ENCODE data around the gene SLC43A3.

The SLC43A3 gene

DNA sequence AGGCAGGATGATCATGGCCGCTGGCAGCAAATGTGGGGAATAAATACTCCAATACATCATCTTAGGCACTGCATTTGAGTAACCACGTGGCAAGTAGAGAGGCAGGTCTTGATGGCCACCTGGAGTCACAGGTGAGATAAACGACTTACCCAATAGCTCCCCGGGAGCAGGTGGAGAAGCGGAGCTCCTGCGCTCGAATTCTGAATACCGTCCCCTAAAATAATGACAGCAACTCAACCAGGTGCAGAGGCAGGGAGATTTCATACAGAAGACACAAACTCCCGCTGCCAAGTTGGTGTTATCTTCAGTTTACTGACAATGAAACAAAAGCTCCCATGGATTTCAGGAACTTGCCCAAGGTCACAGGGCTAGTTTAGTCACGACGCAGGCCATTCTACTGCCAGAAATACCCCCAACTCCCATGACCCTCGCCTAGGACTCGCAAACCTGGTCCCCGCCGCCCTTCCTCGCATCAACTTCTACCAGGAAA, 437 bp downstream of the SLC43A3 start:
- no peak for DNase-seq

DNA sequence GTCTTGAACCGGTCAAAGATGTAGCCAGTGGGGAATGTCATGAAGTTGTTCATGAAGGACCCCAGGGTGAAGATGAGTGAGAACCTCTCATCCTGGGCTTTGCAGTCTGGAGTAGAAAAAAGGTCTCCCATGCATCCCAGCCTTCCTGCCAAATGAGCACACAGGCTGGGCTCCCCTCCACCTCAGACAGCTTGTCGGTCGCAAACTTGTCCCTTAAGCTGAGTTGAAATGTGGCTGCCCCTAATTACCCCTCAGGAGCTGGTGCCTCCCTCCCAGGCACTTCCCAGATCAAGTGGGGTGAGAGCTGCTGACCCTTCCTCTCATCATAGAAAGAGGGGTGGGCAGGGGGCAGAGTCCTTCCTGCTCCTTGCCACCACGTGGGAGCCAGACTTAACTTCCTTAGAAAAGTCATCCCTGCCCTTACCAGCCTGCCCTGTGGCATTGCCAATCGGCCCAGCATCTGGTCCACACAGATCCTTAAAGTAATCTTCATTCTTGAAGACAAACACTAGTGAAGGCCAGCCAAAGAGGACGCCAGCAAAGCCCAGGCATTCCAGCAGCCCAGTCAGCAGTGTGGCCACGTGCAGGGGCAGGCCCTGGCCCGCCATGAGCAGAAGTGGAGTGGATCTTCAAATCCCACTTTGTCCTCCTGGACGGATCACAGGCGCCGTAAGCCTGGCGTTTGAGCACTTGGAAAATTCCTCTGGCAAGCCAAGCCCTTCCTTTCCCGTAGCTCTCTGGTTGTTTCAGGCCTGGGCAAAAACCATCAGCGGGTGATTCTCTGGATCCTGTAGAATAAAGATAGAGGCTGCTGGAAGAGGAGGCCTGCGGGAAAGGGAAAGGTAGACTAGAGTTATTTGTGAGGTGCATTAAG, 1.1 kb downstream of the SLC43A3 start:
- no peak for DNase-seq

DNA sequence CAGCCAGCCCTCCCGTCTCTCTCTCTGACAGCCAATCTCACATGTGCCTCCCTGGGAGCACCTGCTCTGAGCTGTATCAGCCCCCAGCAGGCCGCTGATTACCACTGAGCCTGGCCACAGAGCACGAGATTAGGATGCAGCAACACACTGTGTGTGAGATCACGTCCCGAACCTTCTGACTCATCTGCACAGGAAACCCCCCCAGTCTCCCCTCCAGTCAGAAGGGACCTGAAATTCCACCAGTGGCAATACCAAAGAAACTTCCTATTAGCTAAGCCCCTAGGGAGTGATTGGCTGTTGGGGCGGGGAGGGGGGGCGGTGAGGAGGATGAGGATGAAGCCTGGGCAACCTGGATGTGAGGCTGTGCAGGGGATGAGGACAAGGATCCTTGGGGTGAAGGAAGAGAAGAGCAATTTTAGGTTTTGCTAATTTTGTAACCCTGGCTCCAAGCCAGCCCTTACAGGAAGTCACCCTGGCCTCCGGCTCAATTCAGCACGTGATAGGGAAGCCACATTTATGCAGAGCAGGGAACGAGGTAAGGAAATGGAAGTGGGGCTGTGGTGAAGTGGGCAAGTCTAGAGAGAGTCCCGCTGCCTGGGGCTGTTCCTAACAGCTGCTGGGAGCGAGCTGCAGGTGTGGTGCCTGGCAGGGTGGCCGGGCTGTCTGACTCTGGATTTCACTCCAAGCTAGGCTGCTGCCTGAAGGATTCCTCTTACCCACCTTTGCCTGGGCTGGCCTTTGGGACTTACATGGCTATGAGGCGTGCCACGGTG, 1.9 kb downstream of the SLC43A3 start:
- DNase-seq = no peak

DNA sequence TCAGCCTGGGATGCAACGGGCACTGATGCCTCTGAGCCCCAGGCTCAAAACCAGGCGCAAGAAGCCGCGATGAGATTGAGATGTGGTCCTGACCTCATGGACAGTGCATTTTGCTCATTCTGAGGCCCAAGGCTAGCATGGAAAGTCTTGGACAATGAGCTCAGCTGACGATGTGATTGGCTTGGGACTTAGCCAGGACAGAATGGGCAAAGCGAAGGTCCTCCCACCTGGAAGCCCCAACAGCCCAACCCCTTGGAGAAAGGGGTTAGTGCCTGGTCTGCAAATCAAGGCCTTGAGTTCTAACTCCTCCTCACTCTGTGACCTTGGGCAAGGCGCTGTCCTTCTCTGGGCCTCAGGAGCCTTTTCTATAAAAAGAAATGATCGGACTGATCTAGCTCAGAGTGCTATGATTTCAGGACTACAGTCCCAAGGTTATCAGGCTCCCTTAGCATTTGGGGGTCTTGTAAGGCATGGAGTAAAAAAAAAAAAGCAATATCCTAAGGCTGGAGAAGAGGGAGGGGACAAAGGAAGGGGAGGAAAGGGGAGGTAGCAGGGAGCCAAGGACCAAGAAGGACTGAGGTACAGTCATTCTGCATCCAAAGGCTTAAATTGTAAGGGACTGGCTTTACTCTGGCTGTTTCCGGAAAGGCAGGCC, 2.7 kb downstream of the SLC43A3 start:
- DNase-seq = no peak

DNA sequence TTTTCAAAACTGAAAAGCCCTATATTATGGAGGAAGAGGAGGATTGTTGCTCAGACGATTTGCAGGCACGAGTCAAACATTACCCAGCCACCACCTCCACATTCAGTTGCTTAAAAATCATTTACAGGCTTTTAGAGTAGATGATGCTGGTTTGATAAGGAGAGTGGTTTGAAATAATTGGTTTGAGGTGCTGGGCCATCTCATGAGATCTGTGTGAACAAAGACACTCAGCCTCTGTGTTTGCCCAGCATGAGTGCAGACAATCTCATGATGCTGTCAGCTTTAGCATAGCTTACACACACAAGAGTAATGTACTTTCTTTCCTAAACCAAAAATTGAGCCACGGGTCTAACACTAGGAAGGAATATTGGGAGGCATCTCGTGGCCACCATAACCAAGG, 4.3 kb downstream of the SLC43A3 start:
- no peak for DNase-seq

DNA sequence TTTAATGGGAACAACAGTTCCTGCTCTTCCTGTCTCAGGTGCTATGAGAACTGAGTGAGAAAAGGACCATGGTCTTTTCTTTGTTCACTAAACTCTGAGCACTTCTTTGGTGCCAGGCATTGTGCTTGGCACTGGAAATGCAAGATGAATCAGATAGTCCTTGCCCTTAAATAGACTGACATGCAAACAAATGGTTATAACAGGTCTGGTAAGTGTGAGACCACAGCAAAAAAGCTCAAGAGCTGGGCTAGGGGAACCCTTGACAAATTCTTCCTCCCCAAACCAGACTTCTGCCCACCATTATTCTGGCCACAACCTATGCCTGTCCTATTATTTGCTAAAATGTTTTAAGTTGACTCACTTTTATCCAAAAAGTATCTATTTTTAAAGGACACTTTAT, 5.1 kb downstream of the SLC43A3 start:
- no peak for DNase-seq

DNA sequence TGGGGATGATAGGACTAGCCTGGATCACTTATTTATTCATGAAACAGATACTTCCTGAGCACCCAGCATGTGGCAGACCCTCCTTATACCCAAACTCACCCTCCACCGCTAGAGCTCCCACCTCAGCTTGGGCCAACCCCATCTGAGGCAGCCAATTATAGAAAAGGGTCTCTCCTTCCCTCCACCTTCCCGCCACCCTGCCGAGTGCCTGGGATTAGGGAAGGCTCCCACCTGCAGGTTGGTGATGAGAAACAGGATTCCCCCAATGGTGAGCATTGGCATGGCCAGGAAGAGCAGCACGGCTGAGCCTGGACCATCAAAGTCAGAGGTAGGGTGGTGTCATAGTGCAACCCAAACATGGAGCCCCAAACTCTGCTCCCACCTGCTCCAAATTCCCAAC, 5.9 kb downstream of the SLC43A3 start:
- no peak for DNase-seq

DNA sequence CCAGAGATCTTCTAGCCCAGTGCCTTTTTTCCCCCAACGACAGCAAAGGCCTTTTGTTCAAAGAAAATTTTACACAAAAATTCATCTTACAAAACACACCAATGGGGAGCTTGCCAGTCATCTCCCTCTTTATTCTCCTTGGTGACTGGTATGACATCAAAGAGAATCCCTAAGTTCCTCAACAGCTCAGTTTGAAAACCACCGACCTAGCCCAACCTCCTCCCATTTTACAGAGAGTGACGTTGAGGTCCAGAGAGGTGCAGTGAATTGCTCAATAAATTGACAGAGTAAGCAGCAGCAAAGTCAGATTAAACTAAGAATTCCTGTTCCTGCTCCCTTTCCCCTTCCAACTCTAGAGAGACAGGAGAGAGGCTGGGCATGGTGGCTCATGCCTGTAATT, 7.8 kb downstream of the SLC43A3 start:
- no peak for DNase-seq

DNA sequence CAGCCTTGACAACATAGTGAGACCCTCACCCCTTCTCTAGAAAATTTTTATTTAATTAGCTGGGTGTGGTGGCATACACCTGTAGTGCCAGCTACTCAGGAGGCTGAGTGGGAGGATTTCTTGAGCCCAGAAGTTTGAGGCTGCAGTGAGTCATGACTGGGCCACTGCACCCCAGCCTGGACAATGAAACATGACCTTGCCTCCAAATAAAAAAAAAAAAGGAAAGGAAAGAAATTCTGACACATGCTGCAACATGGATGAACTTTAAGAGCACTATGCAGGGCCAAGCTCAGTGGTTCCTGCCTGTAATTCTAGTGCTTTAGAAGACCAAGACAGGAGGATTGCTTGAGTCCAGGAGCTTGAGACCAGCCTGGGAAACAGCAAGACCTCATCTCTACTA, 8.8 kb downstream of the SLC43A3 start:
- DNase-seq = no peak

DNA sequence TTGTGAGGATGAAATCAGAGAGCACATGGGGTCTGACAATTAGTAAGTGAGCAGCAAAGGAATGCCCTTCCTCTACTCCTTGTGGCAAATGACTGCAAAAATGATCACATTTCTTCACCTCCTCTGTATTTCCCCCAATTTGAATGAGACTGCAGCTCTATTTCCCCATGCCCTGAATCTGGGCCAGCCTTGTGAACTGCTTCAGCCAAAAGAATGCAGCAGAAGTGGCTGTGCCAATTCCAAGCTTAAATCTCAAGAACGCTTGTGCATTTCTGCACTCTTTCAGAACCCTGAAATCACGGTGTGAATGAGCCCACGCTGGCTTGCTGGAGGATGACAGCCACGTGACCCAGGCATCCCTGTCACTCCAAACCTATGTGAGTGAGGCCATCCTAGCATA, 9.9 kb downstream of the SLC43A3 start:
- DNase-seq = no peak

DNA sequence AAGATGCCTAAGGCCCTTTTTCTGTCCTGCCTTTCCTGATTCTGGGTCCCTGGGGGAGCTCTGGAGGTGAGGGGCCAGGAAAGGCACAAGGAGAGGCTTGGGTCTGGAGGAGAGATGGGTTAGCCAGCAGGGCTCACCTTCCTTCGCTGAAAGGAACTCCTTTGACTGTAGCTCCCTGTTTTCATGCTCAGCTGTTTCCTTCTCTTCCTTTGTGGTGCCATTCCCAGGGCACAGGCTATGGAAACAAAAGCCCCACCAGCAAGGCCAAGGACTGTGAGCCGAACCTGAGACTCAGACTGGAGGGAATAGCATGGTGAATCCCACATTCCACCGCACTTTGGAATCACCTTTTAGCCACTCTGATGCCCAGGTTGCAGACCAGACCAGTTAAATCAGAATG, 10.5 kb downstream of the SLC43A3 start:
- DNase-seq = no peak

DNA sequence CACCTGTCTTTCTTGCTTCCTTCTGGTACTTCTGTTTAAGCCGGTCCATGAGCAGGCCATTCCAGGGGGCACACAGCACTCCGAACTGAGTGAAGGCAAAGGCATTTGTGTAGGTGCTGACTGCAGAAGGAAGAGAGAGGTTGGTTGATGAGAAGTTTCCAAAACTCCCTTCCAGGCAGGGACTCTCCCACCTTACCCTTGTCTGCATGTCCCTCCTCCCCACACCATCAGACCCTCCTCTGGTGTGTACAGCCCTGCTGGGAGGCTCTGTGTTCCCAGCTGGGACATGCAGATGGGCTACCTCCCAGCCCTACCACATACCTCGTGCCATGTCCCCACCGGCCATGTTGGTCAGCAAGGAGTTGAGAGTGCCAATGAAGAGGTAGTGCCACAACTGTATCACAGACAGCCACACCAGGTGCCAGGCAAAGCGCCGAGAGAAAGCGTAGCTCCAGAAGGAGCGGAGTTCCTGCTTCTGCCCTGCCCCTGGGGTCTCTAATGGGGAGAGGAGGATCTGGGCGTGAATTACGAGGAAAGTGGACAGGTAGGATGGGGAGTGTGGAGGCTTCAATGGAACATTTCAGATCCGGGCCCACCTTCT, 12.2 kb downstream of the SLC43A3 start:
- no peak for DNase-seq

DNA sequence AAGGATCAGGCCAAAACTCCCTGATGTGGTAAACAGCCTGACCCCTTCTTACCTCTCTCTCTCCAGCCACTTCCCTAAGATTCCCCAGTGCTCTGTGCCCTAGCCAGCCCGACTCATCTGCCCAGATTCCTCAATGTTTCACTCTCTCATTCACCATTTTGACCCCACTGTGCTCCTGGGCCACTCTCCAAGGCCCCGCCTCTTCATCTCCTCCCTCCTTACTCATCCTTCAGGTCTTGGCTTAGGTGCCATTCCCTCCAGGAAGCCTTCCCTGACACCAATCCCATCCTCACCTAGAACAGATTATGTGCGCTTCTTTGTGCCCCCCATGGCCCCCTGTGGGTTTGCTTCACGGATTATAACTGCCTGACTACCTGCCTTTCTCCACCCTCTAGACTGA, 13.2 kb downstream of the SLC43A3 start:
- no peak for DNase-seq

DNA sequence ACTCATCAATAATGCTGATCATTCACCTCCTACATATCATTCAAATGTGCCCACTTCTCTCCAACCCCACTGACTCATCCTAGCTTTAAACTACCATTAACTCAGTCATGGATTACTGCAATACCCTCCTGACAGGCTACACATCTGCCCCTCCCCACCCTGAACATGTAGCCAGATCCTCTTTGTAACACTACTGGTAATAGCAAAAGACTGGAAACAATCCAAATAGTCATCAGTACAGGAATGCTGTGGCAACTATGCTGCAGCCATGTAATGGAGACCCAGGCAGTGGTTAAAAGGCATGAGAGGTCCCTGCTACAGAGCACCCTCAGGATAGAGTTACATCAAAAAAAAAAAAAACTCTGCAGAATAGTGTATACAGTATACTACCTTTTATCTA, 16.6 kb downstream of the SLC43A3 start:
- no peak for DNase-seq

DNA sequence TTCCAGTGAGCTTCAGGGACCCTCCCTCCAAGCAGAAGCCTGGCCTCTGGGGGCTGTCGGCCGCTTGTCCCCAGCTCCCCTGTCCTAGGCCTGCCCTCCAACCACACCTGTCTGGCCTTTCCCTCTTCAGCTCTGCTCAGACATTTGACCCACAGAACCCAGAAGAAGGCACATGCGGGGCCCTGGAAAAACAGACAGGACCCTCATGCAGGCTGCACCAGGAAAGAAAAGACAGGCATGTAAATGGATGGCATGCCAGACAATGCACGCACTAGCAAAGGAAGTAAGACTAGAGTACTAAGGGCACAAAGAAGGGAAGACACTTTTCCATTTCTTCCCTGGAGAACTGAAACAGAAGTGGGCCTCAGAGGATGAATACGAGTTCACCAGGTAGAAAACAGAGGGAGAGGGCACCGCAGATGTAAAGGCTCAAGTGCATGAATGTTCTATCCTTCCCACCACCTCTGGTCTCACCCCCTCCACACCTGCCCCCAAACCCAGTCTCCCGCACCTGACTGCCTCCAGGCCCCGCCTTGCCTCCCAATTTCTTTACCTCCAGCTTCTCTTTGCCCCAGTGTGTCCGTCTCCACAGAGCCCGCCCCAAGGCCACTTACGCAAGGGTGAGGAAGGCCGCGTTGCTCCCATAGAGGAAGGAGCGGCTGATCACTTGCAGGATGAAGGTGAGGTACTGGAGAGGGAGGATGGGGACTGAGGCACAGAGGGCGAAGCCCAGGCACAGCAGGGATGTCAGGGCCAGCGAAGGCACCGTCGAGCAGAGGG, 17.4 kb downstream of the SLC43A3 start:
- DNase-seq = no peak

DNA sequence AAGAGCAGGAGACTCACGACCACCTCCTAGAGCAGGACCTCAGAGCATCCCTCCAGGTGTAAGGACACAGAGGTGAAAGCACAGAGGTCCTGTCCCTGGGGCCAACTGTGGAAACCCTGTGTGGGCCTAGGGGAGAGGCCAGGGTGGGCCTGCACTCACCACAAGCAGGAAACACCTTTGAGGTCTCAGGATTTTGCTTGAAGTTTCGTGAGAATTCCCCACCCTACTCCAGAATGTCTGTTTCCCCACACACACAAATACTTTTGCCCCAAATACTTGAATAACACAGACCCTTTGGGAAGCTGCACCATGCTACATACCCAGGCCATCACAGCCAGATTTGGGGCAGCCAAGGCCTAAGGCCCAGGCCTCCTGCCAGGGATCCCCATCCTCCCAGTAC, 18.1 kb downstream of the SLC43A3 start:
- no peak for DNase-seq

DNA sequence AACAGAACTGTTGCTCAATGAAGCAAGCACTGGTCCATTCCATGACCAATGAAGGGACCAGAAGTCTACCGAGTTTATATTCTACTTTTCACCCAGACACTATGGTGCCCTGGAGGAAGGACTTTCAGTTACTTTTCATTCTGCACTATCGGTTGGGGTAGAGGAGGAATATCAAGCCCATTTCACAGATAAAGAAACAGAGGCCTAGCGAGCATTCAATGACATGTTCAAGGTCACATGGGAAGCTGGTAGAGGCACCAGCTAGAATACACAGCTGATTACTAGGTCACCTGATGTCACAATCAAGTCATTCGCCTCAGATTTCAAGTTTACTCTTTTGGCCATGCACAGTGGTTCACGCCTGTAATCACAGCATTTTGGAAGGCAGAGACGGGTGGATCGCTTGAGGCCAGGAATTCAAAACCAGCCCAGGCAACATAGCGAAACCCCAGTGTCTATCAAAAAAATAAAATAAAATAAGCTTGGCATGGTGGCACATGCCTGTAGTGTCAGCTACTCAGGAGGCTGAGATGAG, 18.9 kb downstream of the SLC43A3 start:
- DNase-seq = no peak

DNA sequence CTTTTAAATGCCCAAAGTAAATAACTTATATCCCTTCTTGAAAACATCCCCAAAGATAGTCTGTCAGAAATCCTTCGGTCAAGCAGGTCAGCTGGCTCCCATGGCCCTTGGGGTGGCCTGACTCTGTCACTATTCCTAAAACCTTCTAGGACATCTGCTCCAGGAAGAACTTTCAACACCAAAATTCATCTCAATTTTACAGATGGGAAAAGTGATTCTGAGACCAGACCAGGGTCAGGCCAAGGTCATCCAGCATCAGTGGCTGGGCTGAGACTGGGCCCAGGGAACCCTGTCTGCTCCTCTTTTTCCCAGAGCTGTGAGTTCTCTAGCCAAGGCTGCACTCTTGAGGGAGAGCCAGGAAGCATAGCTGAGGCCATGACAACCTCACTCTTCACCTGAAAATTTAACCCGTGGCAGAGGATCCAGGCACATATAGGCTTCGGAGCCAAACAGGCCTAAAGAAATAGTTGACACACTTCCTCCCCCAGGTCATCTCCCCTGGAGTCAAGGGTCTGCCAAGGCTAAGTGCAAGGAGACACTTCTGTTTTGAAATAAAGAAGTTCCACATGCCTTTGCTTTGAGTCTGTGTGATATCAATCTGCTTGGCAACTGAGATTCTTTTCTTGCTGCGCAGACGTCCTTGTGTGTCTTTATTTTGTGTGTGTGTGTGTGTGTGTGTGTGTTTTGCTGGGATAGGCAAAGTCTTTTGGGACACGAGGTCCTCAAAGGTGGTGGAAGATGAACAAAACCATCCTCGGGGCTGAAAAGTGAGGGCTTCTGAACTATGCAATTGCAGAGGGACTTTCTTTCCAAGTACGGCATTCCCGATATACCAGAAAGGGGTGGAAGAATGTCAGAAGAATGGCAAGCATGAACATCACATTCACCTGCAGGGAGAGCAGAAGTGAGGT, 19.7 kb downstream of the SLC43A3 start:
- no peak for DNase-seq

DNA sequence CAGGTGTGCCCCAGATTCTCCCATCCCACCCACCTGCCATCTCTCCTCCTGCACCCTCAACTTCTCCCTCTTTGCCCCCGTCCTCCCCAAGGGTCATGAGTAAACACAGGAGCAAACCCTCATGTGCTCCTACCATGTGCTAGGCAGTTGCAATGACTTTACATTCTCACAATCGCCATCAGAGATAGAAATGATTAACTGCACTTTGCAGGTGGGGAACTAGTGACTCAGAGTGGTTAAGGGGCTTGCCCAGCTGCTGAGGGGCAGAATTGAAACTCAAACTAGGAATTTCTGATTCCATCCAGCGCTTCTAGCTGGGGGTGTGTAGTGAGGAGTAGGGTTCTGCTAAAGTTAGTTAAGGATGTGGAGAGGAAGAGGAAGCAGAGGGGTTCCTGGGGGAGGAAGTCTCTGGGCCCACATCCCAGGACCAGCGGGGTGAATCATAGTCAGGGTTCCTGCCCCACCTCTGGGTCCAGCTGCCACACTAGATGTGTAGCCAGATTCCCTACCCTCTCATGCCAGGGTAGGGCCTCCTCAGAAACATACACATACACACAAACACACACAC, 20.5 kb downstream of the SLC43A3 start:
- DNase-seq = no peak

DNA sequence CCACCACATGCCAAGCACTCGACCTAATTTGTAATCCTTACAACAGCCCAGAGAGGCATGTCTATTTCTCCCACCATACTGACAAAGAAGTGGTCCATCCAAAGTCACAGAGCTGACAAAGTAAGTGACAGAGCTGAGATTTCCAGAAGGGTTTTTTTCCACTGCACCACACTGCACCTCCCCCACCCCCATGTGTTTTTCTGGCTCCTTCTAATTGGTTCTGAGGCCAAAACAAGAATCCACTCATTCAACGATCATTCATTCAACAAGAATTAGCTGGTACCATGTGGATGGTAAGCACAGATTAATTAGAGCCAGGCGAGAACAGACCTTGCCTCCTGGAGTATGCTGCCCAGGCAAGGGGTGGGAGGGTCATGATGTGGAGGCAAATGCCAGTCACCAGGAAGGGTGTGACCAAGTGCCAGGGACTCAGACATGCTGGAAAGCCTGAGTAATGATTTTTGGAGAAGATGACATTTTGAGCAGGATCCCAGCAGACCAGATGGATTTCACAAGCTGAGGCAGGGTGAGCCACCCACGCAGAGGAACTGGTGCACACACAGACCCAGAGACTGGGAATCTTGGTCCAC, 21.6 kb downstream of the SLC43A3 start:
- no peak for DNase-seq
